ENCODE data around the gene ENKD1.

Gene ENKD1

DNA sequence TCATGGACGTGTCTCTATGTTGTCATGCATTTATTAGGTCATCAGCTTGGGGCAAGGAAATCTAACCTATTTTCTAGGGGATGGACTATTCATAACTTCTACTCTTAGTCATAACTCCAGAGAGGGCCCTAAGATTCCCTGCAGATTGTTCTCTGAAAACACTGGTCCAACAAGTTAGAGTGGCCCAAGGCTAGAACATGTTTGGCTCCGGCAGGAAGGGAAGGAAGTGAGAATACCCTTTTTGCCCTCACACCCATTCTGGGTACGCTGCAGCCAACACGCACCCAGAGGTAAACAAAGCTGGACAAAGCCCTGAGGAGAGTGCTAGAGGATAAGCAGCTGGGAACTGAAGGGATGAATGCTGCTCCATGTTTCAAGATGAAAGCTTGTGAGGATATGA is 10.0 kb upstream of the ENKD1 start:
- Histone ChIP-seq H3K4me3 (ENCODE audit: low read length in 2 of 2) (no peak overlapping the region), H2BK15ac (ENCODE audit: low read length) (no peak overlapping the region), H2AFZ (ENCODE audit: low read length) (no peak overlapping the region), H2AK5ac (ENCODE audit: low read depth, low read length) (no peak overlapping the region), H2BK12ac (ENCODE audit: low read length) (no peak overlapping the region), H4K91ac (ENCODE audit: low read depth, low read length, poor library complexity) (no peak overlapping the region), H3K79me1 (ENCODE audit: low read depth, low read length) (no peaks in the 10 kb centered on the region), H3K4me2 (ENCODE audit: insufficient read depth, low read length, poor library complexity, severe bottlenecking) (no peak overlapping the region), H3K9ac (ENCODE audit: low read depth, low read length, poor library complexity) (no peak overlapping the region), H3K27ac (replicated peaks; ENCODE audit: low read length) (no peak overlapping the region), H3K36me3 (replicated peaks in 1 of 2; ENCODE audit: control insufficient read depth in 2 of 2, insufficient read depth in 2 of 2, low read length in 2 of 2) (peaks cover 23 to 33% of the 10 kb centered on the region in 2 donors), H3K23ac (ENCODE audit: low read depth, low read length, poor library complexity) (no peak overlapping the region), H3K4ac (ENCODE audit: low read length) (no peak overlapping the region), H3K4me1 (ENCODE audit: control insufficient read depth in 2 of 2, insufficient read depth in 1 of 2, low read depth in 1 of 2, low read length in 2 of 2) (no peaks in the 10 kb centered on the region), H2BK120ac (ENCODE audit: low read depth, low read length) (no peak overlapping the region), H3K14ac (ENCODE audit: low read length) (no peak overlapping the region), H3K9me3 (replicated peaks in 1 of 2; ENCODE audit: control insufficient read depth in 2 of 2, insufficient read depth in 1 of 2, low read depth in 1 of 2, low read length in 2 of 2) (no peaks in the 10 kb centered on the region), H3K27me3 (ENCODE audit: control insufficient read depth in 3 of 3, insufficient read depth in 3 of 3, low read depth in 1 of 3, low read length in 3 of 3) (no peaks in the 10 kb centered on the region), H3K18ac (ENCODE audit: low read length) (no peak overlapping the region), H4K8ac (ENCODE audit: low read depth, low read length) (no peak overlapping the region), H2BK5ac (ENCODE audit: low read length) (no peak overlapping the region)
- no peak for DNase-seq (ENCODE audit: low spot score)
- whole genome bisulfite sequencing, 2 donors (ENCODE audit: extremely low coverage in 2 of 2, insufficient read length in 2 of 2, insufficient replicate concordance in 1 of 2): no CpG with 5 or more reads among the region's 4 CpGs

- Histone ChIP-seq H3K18ac (ENCODE audit: low read length) (no peak overlapping the region), H2AFZ (ENCODE audit: low read length) (no peak overlapping the region), H2BK5ac (ENCODE audit: low read length) (no peak overlapping the region), H3K4me2 (ENCODE audit: insufficient read depth, low read length, poor library complexity, severe bottlenecking) (no peak overlapping the region), H3K23ac (ENCODE audit: low read depth, low read length, poor library complexity) (peak overlapping the region; percentile 6), H2AK5ac (ENCODE audit: low read depth, low read length) (no peak overlapping the region), H3K27me3 (ENCODE audit: control insufficient read depth in 3 of 3, insufficient read depth in 3 of 3, low read depth in 1 of 3, low read length in 3 of 3) (no peaks in the 10 kb centered on the region), H2BK120ac (ENCODE audit: low read depth, low read length) (no peak overlapping the region), H3K27ac (replicated peaks; ENCODE audit: low read length) (no peak overlapping the region), H3K36me3 (replicated peaks in 1 of 2; ENCODE audit: control insufficient read depth in 2 of 2, insufficient read depth in 2 of 2, low read length in 2 of 2) (peaks cover 21 to 31% of the 10 kb centered on the region in 2 donors), H3K9ac (ENCODE audit: low read depth, low read length, poor library complexity) (no peak overlapping the region), H2BK12ac (ENCODE audit: low read length) (no peak overlapping the region), H3K14ac (ENCODE audit: low read length) (no peak overlapping the region), H4K91ac (ENCODE audit: low read depth, low read length, poor library complexity) (no peak overlapping the region), H3K4ac (ENCODE audit: low read length) (no peak overlapping the region), H4K8ac (ENCODE audit: low read depth, low read length) (no peak overlapping the region), H3K4me3 (ENCODE audit: low read length in 2 of 2) (peak overlapping the region in 1 of 2 donors; percentile 70), H3K4me1 (ENCODE audit: control insufficient read depth in 2 of 2, insufficient read depth in 1 of 2, low read depth in 1 of 2, low read length in 2 of 2) (no peaks in the 10 kb centered on the region), H3K79me1 (ENCODE audit: low read depth, low read length) (no peaks in the 10 kb centered on the region), H3K9me3 (replicated peaks in 1 of 2; ENCODE audit: control insufficient read depth in 2 of 2, insufficient read depth in 1 of 2, low read depth in 1 of 2, low read length in 2 of 2) (no peaks in the 10 kb centered on the region), H2BK15ac (ENCODE audit: low read length) (no peak overlapping the region)
- no CpG with 5 or more reads among the region's 7 CpGs for WGBS, 2 donors (ENCODE audit: extremely low coverage in 2 of 2, insufficient read length in 2 of 2, insufficient replicate concordance in 1 of 2)
- no peak for DNase-seq (ENCODE audit: low spot score)
These were observed 9.4 kb upstream of the ENKD1 start for GRCh38 chr16:67675999-67676398.

DNA sequence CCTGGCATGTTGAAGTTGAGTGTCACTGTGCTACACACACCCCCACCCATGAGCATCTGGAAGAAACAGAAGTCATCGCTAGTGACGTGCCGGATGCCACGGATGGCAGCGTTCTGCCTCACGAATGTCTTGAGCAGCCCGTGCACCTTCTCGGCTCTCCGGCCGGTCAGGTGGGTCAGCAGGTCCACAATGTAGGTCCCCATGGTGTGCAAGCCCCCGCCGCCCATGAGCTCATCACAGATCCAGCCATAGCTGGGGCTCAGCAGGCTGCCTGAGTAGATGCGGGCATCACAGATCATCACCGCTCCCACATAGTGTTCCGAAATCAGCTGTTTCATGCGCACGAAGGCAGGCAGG is 9.0 kb upstream of the ENKD1 start:
- Histone ChIP-seq H3K4me2 (ENCODE audit: insufficient read depth, low read length, poor library complexity, severe bottlenecking) (no peak overlapping the region), H2BK12ac (ENCODE audit: low read length) (no peak overlapping the region), H3K9ac (ENCODE audit: low read depth, low read length, poor library complexity) (no peak overlapping the region), H2BK120ac (ENCODE audit: low read depth, low read length) (no peak overlapping the region), H2AK5ac (ENCODE audit: low read depth, low read length) (peak overlapping the region; percentile 3), H3K23ac (ENCODE audit: low read depth, low read length, poor library complexity) (peak overlapping the region; percentile 6), H3K4me3 (ENCODE audit: low read length in 2 of 2) (peak overlapping the region in 1 of 2 donors; percentile 70), H3K14ac (ENCODE audit: low read length) (no peak overlapping the region), H4K8ac (ENCODE audit: low read depth, low read length) (no peak overlapping the region), H3K4ac (ENCODE audit: low read length) (no peak overlapping the region), H2BK5ac (ENCODE audit: low read length) (no peak overlapping the region), H2AFZ (ENCODE audit: low read length) (no peak overlapping the region), H3K9me3 (replicated peaks in 1 of 2; ENCODE audit: control insufficient read depth in 2 of 2, insufficient read depth in 1 of 2, low read depth in 1 of 2, low read length in 2 of 2) (no peaks in the 10 kb centered on the region), H3K4me1 (ENCODE audit: control insufficient read depth in 2 of 2, insufficient read depth in 1 of 2, low read depth in 1 of 2, low read length in 2 of 2) (no peaks in the 10 kb centered on the region), H4K91ac (ENCODE audit: low read depth, low read length, poor library complexity) (no peak overlapping the region), H3K27ac (replicated peaks; ENCODE audit: low read length) (no peak overlapping the region), H3K18ac (ENCODE audit: low read length) (no peak overlapping the region), H3K36me3 (replicated peaks in 1 of 2; ENCODE audit: control insufficient read depth in 2 of 2, insufficient read depth in 2 of 2, low read length in 2 of 2) (peaks cover 18 to 27% of the 10 kb centered on the region in 2 donors), H3K79me1 (ENCODE audit: low read depth, low read length) (no peaks in the 10 kb centered on the region), H3K27me3 (ENCODE audit: control insufficient read depth in 3 of 3, insufficient read depth in 3 of 3, low read depth in 1 of 3, low read length in 3 of 3) (no peaks in the 10 kb centered on the region), H2BK15ac (ENCODE audit: low read length) (no peak overlapping the region)
- WGBS, 2 donors (ENCODE audit: extremely low coverage in 2 of 2, insufficient read length in 2 of 2, insufficient replicate concordance in 1 of 2): no CpG with 5 or more reads among the region's 17 CpGs
- DNase-seq (ENCODE audit: low spot score): no peak

DNA sequence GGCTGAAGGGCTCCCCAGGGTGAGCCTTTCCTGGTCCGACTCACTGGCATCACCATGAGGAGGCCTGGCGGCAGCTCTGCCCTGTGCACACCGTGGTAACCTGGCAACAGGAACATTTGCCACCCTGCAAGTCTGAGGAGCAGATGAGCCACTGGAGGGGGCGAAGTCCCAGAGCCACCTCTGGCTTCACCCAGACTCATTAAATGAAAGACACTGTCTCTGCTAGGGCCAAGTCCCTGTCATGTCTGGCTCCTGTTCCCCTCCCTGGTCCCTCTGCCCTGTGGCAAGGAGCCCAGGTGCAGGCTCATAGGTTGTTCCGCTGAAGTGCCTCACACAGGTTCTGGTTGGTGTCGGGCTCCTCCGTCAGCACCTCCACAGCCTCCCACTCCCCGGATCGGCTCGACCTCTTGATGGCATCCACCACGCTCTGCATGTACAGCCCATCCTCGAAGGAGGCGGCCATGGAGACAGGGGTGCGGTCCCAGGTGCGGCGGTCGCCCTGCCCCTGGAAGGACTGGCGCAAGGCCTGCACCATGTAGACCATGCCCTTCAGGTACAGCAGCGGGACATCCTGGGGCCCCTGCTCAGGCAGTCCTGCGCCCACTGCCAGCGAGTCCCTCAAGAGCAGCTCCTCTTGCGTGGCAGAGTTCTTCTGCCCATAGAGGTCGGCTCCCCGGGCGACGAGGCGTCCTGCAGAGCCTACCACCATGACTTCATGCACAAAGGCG is 8.5 kb upstream of the ENKD1 start:
- H3K9me3 ChIP-seq (replicated peaks in 1 of 2; ENCODE audit: control insufficient read depth in 2 of 2, insufficient read depth in 1 of 2, low read depth in 1 of 2, low read length in 2 of 2): no peaks in the 10 kb centered on the region
- no peak overlapping the region for H3K23ac ChIP-seq (ENCODE audit: low read depth, low read length, poor library complexity)
- peaks cover 15 to 22% of the 10 kb centered on the region in 2 donors for H3K36me3 ChIP-seq (replicated peaks in 1 of 2; ENCODE audit: control insufficient read depth in 2 of 2, insufficient read depth in 2 of 2, low read length in 2 of 2)
- no peak overlapping the region for H3K27ac ChIP-seq (replicated peaks; ENCODE audit: low read length)
- H2BK5ac ChIP-seq (ENCODE audit: low read length): no peak overlapping the region
- no peak overlapping the region for H3K18ac ChIP-seq (ENCODE audit: low read length)
- no peak overlapping the region for H3K4me2 ChIP-seq (ENCODE audit: insufficient read depth, low read length, poor library complexity, severe bottlenecking)
- H3K27me3 ChIP-seq (ENCODE audit: control insufficient read depth in 3 of 3, insufficient read depth in 3 of 3, low read depth in 1 of 3, low read length in 3 of 3): no peaks in the 10 kb centered on the region
- H2BK120ac ChIP-seq (ENCODE audit: low read depth, low read length): no peak overlapping the region
- H2BK15ac ChIP-seq (ENCODE audit: low read length): no peak overlapping the region
- no peak overlapping the region for H3K4ac ChIP-seq (ENCODE audit: low read length)
- WGBS, 2 donors (ENCODE audit: extremely low coverage in 2 of 2, insufficient read length in 2 of 2, insufficient replicate concordance in 1 of 2): no CpG with 5 or more reads among the region's 28 CpGs
- H3K14ac ChIP-seq (ENCODE audit: low read length): no peak overlapping the region
- no peaks in the 10 kb centered on the region for H3K79me1 ChIP-seq (ENCODE audit: low read depth, low read length)
- H4K91ac ChIP-seq (ENCODE audit: low read depth, low read length, poor library complexity): no peak overlapping the region
- H2BK12ac ChIP-seq (ENCODE audit: low read length): no peak overlapping the region
- H3K4me3 ChIP-seq (ENCODE audit: low read length in 2 of 2): peak overlapping the region in 1 of 2 donors; percentile 6
- peak overlapping the region; percentile 3 for H2AK5ac ChIP-seq (ENCODE audit: low read depth, low read length)
- DNase-seq (ENCODE audit: low spot score): no peak
- H3K9ac ChIP-seq (ENCODE audit: low read depth, low read length, poor library complexity): no peak overlapping the region
- H2AFZ ChIP-seq (ENCODE audit: low read length): no peak overlapping the region
- H3K4me1 ChIP-seq (ENCODE audit: control insufficient read depth in 2 of 2, insufficient read depth in 1 of 2, low read depth in 1 of 2, low read length in 2 of 2): no peaks in the 10 kb centered on the region
- H4K8ac ChIP-seq (ENCODE audit: low read depth, low read length): peak overlapping the region; percentile 74

All from neuronal stem cell (in vitro differentiated cells).